GM18873 (cell line): Measurements from ENCODE around the gene CD55.

Experiments
- ATAC-seq: cut with Tn5 transposase; IDR thresholded peaks from one replicate; pipeline ENCODE4 v1.9.1; 2021; ENCODE audit warnings: mild to moderate bottlenecking, moderate library complexity, moderate number of reproducible peaks; ENCODE audit not compliant: unreplicated experiment, low FRiP score

The CD55 gene

GRCh38 chr1:207355060-207355459 lies 33.6 kb downstream of the CD55 start:
- ATAC-seq: no peak

GRCh38 chr1:207355513-207356295 lies 34.2 kb downstream of the CD55 start:
- no peak for ATAC-seq

- no peak for ATAC-seq
Observed at GRCh38 chr1:207361029-207361428, 39.6 kb downstream of the CD55 start.

GRCh38 chr1:207361889-207362288 lies 40.4 kb downstream of the CD55 start:
- no peak for ATAC-seq

- ATAC-seq: no peak
Observed at GRCh38 chr1:207362962-207363860, 41.7 kb downstream of the CD55 start.

DNA sequence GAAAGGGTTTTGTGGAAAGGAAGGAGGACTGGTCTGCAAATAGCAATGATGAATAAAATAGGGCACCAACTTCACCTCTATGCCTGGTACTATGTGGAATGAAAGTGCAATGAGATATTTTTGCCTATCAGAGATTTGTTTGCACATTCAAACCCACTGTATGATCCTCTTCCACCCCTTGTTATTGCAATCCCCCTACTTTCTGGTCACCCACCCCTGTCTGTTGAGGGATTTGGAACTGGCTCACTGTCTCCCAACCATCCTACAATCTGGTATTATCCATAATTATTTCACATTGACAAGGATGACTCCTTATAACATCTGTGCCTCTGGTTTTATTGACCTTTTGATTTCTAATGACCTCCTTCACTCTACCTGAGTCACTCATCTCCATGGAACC lies 42.4 kb downstream of the CD55 start:
- ATAC-seq: no peak

GRCh38 chr1:207364614-207365013 lies 43.1 kb downstream of the CD55 start:
- no peak for ATAC-seq

- ATAC-seq: no peak
Observed at GRCh38 chr1:207365063-207365462, 43.6 kb downstream of the CD55 start.

GRCh38 chr1:207366022-207366421 lies 44.5 kb downstream of the CD55 start:
- ATAC-seq: no peak

- ATAC-seq: no peak
Observed at GRCh38 chr1:207388721-207389120, 67.2 kb downstream of the CD55 start.

- ATAC-seq: no peak
Observed at GRCh38 chr1:207389728-207390464, 68.4 kb downstream of the CD55 start.

GRCh38 chr1:207393610-207394009 lies 72.1 kb downstream of the CD55 start:
- ATAC-seq: no peak

- ATAC-seq: no peak
Observed at GRCh38 chr1:207396168-207396746, 74.8 kb downstream of the CD55 start.

GRCh38 chr1:207397525-207397926 lies 76.0 kb downstream of the CD55 start:
- no peak for ATAC-seq

GRCh38 chr1:207398986-207399385 lies 77.5 kb downstream of the CD55 start:
- no peak for ATAC-seq

DNA sequence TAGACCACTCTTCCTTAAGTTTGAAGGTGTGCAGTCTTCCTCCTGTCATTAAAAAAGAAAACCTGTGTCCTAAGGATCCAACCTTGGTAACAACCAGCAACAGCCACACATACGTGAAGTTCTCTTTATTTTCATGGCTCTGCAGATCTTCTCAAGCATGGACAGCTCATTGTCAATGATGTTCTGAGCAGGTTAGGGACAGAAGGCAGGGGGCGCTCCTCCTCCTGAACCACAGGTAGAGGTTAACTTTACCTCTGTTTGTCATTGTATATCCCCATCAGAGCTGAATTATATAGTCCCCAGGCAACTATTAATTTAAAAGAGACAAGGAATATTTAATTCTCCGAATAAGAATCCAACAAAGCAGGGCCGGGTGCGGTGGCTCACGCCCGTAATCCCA lies 80.1 kb downstream of the CD55 start:
- ATAC-seq: no peak

- ATAC-seq: no peak
Observed at GRCh38 chr1:207402744-207403143, 81.3 kb downstream of the CD55 start.

DNA sequence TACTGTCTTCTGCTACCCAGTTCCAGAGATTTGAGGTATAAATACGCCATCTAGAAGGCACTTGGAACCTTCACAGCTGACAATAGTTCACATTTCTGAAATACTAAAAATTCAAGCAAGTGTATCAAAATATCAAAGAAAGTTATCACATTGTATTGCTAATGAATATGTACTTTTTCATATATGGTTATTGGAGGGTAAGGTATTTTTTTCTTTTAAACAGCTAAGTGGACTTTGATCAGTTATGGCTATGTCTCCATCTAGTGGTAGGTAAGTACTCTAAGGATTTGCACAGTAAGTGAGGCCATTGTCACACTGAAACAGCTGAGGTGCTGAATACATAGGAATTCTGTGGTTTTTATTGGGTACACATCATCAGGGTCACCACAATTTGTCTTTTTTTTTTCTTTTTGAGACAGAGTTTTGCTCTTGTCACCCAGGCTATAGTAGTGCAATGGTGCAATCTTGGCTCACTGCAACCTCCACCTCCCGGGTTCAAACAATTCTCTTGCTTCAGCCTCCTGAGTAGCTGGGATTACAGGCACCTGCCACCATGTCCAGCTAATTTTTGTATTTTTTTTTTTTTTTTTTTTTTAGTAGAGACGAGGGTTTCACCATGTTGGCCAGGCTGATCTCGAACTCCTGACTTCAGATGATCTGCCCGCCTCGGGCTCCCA lies 83.5 kb downstream of the CD55 start:
- ATAC-seq: no peak

- no peak for ATAC-seq
Observed at GRCh38 chr1:207405814-207406213, 84.3 kb downstream of the CD55 start.

- ATAC-seq: no peak
Observed at GRCh38 chr1:207407655-207408260, 86.3 kb downstream of the CD55 start.
